ENCODE measurements around the gene PIAS4. TPM values are rescaled to one million over a fixed set of nuclear protein-coding genes. Genes with fewer than 3 reads are reported as not detected.

The PIAS4 gene
- polyA plus RNA-seq, 1 donor (not counting 4 experiments of a cell fraction or from before 2014, with no cell fraction given) = 7.5 TPM

GRCh38 chr19:4063369-4064148, 56.0 kb downstream of the PIAS4 start:
- Histone ChIP-seq H3K4me1 (ENCODE audit: control insufficient read depth, extremely low read depth, insufficient read depth, low read length) (peaks cover 57% of the 10 kb centered on the region), H3K27me3 (ENCODE audit: control insufficient read depth, extremely low read depth, insufficient read depth, low read length) (no peaks in the 10 kb centered on the region), H4K20me1 (ENCODE audit: control insufficient read depth, extremely low read depth, insufficient read depth, low read length) (peaks cover 33% of the 10 kb centered on the region), H3K4me2 (ENCODE audit: control insufficient read depth, extremely low read depth, insufficient read depth, low read depth, low read length) (peak overlapping the region; percentile 96), H3K9ac (ENCODE audit: control insufficient read depth, extremely low read depth, insufficient read depth, low read length) (peak overlapping the region; percentile 88), H3K9me1 (ENCODE audit: control insufficient read depth, extremely low read depth, insufficient read depth, low read length) (no peaks in the 10 kb centered on the region), H2AFZ (ENCODE audit: control insufficient read depth, low read length) (no peak overlapping the region), H3K4me3 (ENCODE audit: control insufficient read depth in 2 of 3, extremely low read depth in 1 of 3, insufficient read depth in 2 of 3, low read depth in 1 of 3, low read length in 3 of 3) (peak overlapping the region; percentile 85 to 92 (median 92)), H3K9me3 (ENCODE audit: control insufficient read depth, low read depth, low read length) (no peaks in the 10 kb centered on the region), H3K36me3 (ENCODE audit: control insufficient read depth in 2 of 2, extremely low read depth in 1 of 2, insufficient read depth in 2 of 2, low read length in 2 of 2) (peaks cover 5 to 18% of the 10 kb centered on the region in 2 experiments), H3K79me2 (ENCODE audit: control insufficient read depth, insufficient read depth, low read length) (peaks cover 65% of the 10 kb centered on the region), H3K27ac (ENCODE audit: control insufficient read depth, insufficient read depth, low read length) (peak overlapping the region; percentile 71)
- dilution Hi-C loops (cut with MboI; ENCODE audit: extremely low pct_ligation_motif_present, low sequenced_read_pairs) = no loop called here
- DNase-seq (ENCODE audit: low read depth, low spot score) (no peak), FAIRE-seq (peak; percentile 26)
- TF ChIP-seq EZH2 (IDR thresholded peaks at IDR 0.05; ENCODE audit: low read length) (no peak), CTCF (optimal IDR thresholded peaks at IDR 0.05 in 1 of 3, IDR thresholded peaks at IDR 0.05 in 1 of 3, conservative IDR thresholded peaks at IDR 0.05 in 1 of 3; ENCODE audit: extremely low read depth in 1 of 3, insufficient read depth in 2 of 3, low read length in 3 of 3) (no peak)

DNA sequence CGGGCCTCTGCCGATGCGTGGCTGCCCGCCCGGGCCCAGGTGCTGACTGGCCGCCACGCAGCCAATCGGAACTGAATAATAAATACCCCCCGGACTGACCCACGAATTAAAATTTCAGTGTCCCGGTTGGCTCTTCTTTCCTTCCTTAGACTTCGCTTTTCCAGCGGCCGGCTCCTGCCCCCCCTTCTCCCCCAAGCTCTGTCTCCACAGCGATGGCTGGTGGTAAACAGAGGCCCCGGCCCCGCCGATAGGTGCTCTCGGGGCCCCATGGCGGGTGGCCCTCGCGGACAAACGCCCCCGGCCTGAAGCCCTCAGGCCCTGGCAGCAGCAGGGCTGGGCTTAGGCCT, 56.6 kb downstream of the PIAS4 start:
- dilution Hi-C loops (cut with MboI; ENCODE audit: extremely low pct_ligation_motif_present, low sequenced_read_pairs) = no loop called here
- Histone ChIP-seq H3K4me1 (ENCODE audit: control insufficient read depth, extremely low read depth, insufficient read depth, low read length) (peaks cover 51% of the 10 kb centered on the region), H3K4me3 (ENCODE audit: control insufficient read depth in 2 of 3, extremely low read depth in 1 of 3, insufficient read depth in 2 of 3, low read depth in 1 of 3, low read length in 3 of 3) (peak overlapping the region; percentile 85 to 92 (median 92))

More for the DNA sequence above, 56.6 kb downstream of the PIAS4 start:
- TF ChIP-seq EZH2 (IDR thresholded peaks at IDR 0.05; ENCODE audit: low read length) (no peak), CTCF (optimal IDR thresholded peaks at IDR 0.05 in 1 of 3, IDR thresholded peaks at IDR 0.05 in 1 of 3, conservative IDR thresholded peaks at IDR 0.05 in 1 of 3; ENCODE audit: extremely low read depth in 1 of 3, insufficient read depth in 2 of 3, low read length in 3 of 3) (no peak)
- Histone ChIP-seq H3K27me3 (ENCODE audit: control insufficient read depth, extremely low read depth, insufficient read depth, low read length) (no peaks in the 10 kb centered on the region), H3K79me2 (ENCODE audit: control insufficient read depth, insufficient read depth, low read length) (peaks cover 59% of the 10 kb centered on the region), H3K9me1 (ENCODE audit: control insufficient read depth, extremely low read depth, insufficient read depth, low read length) (no peaks in the 10 kb centered on the region), H4K20me1 (ENCODE audit: control insufficient read depth, extremely low read depth, insufficient read depth, low read length) (peaks cover 33% of the 10 kb centered on the region), H2AFZ (ENCODE audit: control insufficient read depth, low read length) (no peak overlapping the region), H3K36me3 (ENCODE audit: control insufficient read depth in 2 of 2, extremely low read depth in 1 of 2, insufficient read depth in 2 of 2, low read length in 2 of 2) (peaks cover 5 to 18% of the 10 kb centered on the region in 2 experiments), H3K9me3 (ENCODE audit: control insufficient read depth, low read depth, low read length) (no peaks in the 10 kb centered on the region), H3K4me2 (ENCODE audit: control insufficient read depth, extremely low read depth, insufficient read depth, low read depth, low read length) (peak overlapping the region; percentile 96), H3K27ac (ENCODE audit: control insufficient read depth, insufficient read depth, low read length) (peak overlapping the region; percentile 71), H3K9ac (ENCODE audit: control insufficient read depth, extremely low read depth, insufficient read depth, low read length) (peak overlapping the region; percentile 88)
- FAIRE-seq (no peak), DNase-seq (ENCODE audit: low read depth, low spot score) (no peak)
